CD4-positive, alpha-beta T cell treated with Interleukin-17A for 1 hour (primary cell): ENCODE results near the gene BMAL1.

Experiments used
- DNase-seq: peaks from one replicate; pipeline ENCODE4 v3.0.0-alpha.2; 2020

Gene BMAL1

DNA sequence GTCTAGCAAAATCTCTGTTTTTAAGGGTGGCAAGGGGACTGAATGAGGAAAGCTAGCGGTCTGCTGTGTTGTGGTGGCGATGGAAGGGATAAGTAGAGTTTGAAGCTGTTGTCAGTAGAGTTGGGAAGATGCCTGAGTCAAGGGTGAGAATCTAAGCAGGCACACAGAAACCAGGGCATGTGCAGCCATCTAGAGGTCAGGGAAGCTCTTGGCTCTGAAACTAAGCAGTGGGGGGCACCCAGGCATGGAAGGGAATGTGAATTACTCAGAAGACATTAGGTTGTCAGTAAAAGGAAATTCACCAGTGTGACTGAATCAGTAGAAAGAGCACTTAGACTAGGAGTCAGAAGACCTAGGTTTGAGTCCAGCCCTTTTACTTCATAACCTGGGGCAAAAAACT, 15.4 kb downstream of the BMAL1 start:
- no peak for DNase-seq

DNA sequence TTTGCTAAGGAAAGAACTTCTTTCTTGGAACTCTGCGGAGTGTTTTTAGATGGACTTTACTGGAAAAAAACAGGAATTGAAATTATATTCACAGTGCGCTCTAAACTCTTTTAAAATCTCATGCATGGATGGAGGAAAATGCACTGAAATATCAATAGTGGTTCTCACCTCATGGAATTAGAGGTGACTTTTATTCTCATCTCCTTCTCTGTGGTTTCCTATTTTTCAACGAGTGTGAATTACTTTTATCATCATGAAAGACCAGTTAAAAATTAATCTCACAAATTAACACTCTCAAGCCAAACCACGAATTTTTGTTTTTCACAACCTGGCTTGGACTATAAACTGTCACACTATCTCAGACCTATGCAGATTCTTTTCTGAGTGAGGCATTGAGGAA, 16.6 kb downstream of the BMAL1 start:
- DNase-seq: no peak

DNA sequence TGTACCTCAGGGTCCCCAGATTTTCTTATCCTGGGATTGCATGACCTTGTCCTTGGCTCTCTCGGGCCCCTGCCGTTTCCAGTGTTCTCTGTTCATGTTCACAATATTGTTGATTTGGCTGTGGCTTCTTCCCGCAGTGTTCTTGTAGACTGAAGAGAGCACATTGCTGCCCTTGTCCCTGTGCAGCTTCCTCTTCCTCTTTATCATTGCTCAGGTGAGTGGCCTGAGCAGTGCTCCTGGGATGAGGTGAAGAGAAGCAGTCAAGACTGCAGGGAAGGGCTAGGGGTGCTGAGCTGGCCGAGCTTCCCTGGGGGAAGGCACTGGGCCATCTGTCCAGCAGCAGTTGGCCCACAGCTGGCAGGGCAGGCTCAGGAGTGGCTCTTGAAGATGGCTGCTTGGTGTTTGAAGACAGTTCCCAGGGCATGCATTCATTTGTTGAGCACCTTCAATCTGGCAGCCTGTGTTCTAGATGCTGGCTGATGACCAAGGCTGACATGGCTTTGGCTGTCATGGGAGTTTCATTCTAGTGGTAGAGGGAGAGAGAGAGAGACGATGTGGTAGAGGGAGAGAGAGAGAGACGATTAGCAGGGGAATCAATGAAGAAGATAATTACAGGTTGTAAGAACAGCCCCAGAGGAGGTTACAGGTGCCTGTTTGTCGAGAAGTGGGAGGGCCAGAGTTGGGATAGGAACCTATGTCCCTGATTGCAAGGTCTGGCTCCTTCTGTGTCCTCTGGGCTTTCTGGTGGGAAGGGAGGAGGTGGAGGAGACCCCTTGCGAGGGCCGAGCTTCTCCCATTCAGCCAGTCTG, 17.4 kb downstream of the BMAL1 start:
- DNase-seq: no peak

DNA sequence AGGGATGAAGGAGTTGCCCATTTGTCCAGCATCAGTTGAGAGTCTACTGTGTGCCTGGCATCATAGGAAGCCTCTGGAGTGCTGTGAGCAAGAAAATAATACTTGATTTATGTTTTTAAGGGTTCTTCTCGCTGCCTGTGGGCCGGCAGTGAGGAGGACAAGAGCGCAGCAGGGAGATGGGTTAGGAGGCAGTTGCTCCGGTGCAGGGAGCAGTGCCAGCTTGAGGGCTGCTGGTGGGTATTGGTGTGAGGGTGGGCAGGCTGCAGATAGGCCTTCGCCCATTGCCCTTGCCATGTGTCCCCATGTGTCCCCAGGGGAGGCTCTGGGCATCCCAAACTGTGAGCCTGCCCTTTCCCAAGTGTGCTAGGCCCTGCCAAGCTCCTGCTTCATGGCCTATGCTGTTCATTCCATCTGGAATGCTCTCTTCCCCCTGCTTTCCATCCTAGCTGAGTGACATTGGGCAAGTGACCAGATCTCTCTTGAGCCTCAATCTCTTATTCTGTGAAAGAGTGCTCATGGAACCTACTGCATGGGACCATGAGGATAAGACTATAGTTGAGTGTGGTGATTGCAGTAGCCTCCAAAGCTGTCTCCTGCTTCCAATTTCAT, 19.8 kb downstream of the BMAL1 start:
- DNase-seq: no peak

DNA sequence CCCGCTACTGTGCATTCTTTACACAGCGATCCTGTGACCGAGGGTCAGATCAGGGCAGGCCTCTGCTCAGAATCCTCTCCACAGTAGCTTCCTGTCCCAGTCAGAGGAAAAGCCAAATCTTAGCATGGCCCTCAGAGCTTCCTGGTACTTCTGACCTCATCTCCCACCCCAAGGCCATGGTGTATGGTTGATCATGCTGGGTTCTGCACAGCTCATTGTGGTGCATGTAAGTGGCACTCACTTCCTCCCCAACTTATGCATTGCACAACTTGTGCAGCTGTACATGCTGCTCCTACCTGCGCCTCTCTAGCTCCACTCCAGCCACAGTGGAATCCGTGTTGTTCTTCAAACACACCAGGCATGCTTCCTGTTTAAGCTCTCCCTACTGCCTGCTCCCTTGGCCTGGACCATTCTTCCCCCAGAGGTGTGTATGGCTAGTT, 20.3 kb downstream of the BMAL1 start:
- DNase-seq: no peak

DNA sequence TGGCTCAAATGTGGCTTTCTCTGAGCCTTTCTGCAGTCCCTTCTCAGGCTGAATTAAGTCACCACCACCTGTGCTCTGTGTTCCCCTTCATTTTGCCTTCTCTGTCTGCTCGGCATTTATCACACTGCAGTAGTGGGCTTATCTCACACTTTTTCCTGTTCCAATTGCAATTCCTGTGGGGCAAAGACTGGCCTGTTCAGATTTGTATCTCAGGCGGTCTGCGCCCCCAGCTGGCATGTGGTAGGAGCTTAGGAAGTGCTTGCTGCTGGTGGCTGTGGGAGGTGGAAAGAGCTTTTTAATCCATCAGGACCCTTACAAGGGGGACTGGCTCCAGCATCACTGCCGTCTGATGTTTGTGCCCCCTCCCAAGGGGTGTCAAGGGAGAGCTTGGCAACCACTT, 21.2 kb downstream of the BMAL1 start:
- DNase-seq: no peak

DNA sequence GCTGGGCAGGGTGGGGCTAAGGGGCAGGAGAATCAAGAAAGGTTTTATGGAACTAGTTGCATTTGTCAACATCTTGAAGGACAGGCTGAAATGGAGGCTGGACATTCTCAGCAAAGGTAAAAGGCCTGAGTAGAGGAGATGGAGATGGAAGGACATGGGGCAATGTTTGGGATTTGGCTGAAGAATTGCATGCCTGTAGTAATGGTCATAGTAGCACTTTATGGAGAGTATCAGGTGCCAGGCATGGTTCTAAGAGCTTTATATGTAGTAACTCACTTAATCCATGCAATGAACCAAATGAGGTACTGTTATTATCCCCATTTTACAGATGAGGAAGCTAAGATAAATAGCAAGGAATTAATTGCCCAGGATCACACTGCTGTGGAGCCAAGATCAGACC, 23.9 kb downstream of the BMAL1 start:
- no peak for DNase-seq

DNA sequence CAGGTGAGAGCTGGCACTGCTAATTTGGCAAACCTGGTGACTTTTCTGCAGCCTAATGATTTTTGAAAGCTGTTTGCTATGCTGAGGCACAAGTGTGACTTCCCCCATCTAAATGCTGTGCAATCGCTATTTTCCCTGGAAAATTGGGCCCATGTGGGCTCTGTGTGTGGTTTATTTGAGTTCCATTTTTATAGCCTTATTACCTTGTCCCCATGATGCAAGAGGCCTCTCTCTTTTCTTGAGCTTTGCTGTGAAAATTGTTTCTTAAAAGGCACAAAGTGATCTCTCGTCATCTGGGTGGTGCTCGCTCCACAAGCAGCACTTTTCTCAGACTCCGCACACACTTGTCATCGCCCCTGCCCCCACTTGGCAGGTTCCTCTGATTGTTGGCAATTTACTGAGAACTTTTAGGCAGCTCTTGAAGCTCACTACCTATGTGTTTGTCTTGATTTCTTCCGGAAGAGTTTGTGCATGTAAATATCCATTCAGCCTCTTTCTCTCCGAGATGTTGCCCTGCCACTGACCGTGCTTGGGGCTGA, 24.9 kb downstream of the BMAL1 start:
- no peak for DNase-seq

DNA sequence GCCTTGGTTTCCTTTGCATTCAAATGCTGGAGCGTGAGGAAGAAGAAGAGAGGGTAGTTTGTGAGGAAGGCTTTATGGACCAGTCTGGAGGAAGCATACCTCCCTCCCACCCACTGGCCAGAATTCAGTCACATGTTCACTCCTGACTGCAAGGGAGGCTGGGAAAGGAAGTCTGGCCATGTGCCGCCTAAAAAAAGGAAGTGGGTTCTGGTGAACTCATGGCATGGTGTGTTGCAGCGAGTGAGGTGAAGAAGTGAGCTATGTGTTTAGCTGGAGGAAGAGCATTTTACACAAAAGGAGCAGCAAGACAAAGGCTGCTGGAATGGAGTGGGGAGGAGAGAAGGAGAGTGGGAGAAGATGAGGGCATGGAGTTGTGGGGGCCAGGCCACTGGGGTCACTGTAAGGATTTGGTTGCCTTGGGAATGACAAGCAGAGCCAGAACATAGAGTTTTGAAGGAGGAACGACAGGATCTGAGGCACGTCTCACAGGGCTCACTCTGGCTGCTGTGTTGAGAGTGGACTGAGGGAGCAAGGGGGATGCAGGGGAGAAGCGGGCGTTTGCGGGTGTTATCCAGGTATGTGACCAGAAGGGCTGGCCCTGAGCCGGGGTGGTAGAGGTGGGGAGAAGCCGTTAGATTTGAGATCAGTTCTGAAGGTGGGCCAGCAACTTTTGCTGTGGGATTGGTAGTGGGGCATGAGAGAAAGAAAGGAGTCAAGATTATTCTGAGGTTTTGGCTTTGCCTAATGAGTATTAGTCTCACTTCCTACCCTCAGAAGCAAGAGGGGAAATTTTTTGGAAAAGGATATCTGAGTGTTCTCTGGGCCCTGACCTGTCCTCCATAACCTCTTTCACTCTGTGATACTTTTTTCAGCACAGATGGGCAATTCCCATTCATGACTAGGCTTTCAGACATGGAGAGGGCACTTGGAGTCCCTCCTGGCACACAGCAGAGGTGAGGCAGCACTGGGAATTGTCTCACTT, 26.4 kb downstream of the BMAL1 start:
- DNase-seq: no peak

DNA sequence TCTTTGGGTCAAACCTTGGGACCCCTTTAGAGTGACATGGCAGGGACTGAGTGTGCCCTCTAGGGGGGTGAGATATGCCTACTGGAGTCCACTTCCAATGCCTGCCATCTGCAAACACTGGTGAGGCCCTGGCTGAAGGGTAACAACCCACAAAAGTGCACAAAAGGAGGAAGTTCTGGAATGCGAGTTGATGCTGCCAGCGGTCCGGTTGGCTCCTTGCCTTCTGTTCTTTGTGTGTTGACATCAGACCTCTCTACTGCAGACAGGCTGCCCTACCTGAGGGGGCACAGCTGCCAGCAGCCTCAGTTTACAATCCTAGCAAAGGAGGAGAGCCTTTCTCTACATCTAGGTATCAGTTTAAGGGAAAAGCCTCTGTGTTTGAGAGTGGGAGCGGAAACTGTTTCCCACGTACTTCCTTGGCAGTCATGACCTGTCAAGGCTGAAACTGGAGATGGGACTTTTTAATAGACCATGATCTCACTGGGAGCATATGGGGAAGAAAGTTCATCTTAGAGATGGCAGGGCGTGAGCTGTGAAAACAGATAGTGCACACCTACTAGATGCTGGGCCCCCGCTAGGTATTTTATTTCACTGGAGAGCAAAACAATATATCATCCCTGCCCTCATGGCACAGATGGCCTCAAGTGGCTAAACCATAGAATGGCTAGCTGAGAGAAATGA, 27.2 kb downstream of the BMAL1 start:
- no peak for DNase-seq

DNA sequence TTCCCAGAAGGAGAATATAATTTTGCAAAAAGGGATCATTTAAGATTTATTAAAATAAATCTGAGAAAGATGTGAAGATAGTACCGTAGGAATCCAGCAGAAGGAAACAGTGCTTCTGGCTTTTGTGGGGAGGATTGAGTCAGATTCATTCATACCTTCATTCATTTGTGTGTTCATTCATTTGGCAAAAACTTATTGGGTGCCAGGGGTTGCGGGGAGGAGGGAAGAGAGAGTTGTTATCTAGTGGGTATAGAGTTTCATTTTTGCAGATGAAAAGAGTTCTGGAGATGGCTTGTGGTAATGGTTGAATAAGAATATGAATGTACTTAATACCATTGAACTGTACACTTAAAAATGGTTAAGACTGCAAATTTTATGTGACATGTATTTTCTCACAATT, 31.1 kb downstream of the BMAL1 start:
- no peak for DNase-seq

DNA sequence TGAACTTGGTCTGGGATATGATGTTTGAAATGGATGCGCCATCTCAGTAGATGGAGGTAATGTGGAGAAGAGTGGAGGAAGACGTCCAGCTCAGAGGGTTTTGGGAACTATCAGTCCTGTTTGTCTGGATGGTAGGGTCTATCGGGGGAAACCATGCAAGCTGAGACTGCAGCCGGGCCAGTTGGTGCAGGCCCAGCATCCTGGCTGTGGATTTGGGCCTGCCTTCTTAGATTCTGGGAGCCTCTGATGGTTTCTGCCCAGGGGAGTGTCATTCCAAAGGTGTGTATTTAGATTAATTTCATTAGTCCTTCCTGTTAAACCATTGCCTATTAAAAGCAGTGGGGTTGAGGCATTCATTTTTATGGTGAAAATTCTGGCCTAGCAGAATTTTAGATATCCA, 31.6 kb downstream of the BMAL1 start:
- no peak for DNase-seq

DNA sequence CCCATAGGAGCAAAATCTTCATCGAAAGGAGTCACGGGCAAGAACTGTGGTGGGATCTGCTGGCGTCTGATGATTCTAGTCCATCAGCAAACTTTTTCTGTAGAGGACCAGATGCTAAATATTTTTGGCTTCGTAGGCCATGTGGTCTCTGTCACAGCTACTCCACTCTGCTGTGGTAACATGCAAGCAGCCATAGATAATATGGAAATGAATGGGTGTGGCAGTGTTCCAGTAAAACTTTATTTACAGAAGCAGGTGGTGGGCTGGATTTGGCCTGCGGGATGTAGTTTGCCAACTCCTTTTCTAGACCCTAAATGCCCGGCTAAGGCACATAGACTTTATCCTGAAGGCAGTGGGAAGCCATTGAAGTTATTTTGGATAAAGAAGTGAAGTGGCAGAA, 32.9 kb downstream of the BMAL1 start:
- no peak for DNase-seq

DNA sequence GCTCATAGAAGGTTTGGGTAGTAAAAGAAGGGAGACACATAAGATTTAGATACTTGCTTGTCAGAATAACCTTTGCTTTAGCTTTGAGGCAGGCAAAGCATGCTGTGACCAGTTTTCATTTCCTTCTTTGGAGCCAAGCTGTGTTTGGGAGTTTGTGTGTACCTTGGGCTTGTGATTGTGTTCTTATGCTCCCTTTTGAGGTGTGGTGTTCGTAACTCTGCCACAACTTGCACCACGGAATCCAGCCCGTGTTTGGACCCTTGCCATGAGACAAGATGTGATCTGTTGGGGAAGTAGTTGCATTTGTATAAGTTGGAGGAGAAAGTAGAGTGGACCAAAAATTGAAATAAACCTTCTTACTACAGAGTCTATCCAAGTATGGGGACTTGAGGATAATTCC, 34.0 kb downstream of the BMAL1 start:
- no peak for DNase-seq

DNA sequence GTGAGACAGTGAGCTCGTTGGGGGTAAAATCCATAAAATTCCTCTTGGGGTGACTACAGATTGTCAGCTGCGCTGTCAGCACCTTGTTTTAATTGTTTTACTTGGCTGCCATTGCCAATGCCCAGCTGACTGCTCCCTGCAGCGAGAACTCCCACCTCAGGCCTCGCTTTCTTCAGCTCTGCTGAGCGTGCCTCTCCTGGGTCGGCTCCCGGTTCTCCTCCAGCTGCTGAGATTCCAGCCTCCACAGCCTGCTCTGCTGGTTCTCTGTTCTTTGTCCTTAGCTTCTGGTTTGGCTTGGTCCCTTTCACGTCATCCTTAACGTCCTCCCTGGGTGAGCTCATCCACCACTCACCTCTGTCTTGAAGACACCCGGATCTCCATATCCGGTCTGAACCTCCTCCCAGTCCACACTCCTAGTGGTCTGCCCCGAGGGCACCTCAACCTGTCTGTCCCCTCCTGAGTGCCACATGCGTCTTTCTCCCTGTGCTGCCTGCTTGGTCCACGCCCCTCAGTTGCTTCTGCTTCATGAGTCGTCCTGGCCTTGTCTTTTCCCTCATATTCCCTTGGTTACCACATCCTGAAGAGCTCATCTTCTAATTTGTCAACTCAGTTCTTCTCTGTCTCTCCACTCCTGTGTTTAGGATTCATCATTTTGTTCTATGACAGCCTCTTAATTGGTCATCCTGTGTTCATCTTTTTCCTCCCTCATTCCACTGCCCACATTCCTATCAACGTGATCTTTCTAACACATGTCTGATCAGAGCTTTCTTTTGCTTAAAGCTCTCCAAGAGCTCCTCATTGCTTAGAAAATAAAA, 35.6 kb downstream of the BMAL1 start:
- no peak for DNase-seq

DNA sequence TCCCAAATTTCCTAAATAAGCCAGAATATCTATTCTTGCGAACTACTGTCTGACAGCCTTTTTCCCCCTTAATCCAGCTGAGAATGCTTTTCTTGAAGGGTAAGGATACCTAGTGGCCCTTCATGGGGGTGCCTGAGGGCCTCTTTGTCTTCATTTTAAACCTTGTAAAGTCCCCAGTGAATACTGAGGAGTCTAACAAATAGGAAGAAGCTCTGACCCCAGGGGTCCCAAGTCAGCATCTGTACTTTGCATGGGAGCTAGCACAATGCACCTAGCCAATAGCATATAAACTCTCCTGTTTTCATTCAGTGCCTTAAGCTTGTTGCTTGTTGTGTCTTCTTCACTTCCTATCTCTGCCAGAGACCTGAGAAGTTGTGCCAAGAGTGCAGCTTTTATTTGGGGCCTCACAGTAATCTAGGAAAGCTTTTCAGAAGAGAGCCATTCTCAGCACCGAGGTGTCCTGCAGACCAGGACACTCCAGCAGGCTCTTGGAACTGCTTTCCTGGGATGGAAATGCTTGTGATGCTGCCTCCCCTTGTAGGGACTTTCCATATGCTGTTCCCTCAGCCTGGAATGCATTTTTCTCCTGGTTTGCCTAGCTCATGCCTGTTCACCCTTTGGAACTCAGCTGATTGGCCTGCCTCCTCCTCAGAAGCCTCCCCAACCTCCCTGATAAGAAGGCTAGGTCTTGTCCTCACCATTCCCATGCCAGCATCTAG, 37.2 kb downstream of the BMAL1 start:
- no peak for DNase-seq

DNA sequence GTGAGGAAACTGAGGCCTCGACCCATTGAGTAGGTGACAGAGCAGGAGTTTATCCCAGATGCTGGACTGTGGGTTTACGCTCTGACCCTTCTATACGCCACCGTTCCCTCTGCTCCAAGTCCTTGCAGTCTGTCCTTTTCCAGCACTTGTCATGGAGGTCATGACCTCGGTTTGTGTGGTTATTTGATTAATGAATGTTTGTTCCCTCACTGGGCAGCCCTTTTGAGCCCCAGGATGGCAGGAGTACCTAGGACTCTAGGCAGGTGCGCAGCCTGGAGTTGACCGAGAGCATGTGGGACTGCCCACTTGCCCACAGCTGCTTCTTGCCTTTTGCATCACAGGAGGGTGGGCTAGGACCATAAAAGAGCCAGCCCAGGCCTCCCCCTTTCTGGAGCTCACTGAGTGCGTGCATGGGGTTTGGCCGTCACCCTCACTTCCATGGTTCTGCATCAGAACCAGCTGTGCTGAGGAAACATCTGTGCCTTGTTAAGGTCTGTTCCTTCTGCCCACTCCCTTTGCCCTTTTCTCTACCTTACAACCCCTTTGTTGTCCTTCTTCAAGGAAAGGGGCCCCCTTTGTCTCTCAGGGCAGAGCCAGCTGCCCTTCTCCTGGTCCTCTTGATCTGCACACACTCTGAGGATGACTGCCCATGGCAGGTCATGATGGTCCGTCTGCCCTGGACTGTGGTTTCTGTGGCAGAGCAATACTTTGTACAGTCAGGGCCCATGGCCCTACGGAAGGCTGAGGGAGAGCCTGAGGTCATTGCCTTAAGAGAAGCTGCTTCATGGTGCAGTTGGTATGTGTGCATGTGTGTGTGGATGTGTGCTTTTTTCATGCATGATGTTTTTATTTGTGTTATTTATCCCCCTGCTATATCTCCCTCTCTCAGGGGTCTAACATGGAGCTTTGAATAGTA, 38.2 kb downstream of the BMAL1 start:
- no peak for DNase-seq

DNA sequence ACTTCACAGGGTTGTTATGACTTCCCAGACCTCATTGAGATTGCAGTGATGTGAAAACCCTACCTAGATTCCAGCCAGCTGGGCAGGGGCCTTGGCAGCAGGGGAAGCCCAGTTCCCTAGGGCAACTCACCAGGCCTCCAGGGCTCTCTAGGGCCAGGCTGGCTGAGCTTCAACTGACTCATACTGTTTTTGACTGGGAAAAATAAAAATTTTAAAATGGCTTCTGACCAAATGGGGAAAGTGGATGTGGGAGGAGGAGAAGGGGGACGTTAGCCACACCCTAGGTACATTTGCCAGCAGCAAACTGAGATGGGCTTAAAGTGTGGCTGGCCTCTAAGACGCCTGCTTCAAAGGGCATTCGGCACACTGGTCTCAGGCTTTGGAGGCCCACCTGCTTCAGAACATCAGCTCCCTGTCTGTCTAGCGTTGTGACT, 39.0 kb downstream of the BMAL1 start:
- DNase-seq: no peak

DNA sequence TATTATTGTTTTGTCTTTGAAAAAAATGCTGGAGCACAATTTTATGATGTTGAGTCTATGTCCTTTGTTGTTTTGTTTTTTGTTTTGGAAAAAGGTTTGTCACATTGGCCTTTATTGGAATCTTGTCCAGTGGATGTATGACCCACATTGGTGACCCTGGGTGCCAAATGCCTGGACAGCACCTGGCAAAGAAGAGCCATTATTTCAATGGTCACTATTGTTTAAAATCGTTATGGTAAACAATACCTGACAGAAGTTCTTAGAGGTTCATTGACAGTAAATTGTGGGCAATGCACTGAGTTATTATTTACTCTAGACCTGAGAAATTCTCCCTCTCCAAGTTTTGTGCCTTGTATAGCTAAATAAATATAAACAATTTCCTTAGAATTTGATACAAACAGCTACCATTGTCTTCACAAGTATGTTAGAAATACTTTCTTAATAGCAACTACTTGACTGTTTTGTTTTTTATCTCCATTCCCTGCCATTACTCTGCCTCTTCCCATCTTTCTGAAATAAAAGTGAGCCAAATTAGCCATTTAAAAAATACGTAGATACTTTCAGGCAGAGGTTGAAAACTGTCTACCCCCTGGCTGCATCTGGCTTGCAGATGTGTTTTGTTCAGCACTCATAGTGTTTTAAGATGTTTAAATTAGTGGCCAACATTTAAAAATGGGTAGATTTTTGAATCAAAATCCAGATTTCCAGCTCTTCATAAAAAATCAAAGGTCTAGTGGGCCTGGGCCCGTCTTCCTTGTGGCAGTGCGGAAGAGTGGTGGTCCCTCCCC, 39.9 kb downstream of the BMAL1 start:
- DNase-seq: no peak
